HG03469 (cell line): ENCODE results near the gene CD58.
"Not testable (repeated sequence)": the region's sequence is repeated elsewhere in the genome, so short reads cannot be mapped to it uniquely, and the experiment has no call there.

Source experiments
- ATAC-seq: cut with Tn5 transposase; IDR thresholded peaks from one replicate; pipeline ENCODE4 v1.9.1; 2021; ENCODE audit warnings: mild to moderate bottlenecking, moderate library complexity, moderate number of reproducible peaks; ENCODE audit not compliant: unreplicated experiment

CD58 gene

DNA sequence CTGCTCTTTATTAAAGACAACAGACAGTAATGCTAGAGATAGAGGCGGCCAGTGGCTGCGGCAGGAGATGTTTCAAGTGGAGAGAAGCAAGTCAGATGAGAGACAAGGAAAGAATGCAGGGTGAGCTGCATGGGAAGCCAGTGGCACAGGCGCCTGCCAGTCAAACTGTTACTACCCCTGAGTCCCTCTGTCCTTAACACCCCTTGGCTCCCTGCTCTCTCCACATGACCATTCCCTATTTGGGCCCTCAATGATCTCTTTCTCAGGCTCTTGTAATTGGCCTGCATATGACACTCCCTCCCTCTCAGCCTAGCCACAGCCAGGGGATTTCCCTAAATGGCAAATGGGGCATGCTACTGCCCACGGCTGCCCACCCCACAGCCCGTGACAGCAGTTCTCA, 22.6 kb upstream of the CD58 start:
- not testable (repeated sequence) for ATAC-seq

DNA sequence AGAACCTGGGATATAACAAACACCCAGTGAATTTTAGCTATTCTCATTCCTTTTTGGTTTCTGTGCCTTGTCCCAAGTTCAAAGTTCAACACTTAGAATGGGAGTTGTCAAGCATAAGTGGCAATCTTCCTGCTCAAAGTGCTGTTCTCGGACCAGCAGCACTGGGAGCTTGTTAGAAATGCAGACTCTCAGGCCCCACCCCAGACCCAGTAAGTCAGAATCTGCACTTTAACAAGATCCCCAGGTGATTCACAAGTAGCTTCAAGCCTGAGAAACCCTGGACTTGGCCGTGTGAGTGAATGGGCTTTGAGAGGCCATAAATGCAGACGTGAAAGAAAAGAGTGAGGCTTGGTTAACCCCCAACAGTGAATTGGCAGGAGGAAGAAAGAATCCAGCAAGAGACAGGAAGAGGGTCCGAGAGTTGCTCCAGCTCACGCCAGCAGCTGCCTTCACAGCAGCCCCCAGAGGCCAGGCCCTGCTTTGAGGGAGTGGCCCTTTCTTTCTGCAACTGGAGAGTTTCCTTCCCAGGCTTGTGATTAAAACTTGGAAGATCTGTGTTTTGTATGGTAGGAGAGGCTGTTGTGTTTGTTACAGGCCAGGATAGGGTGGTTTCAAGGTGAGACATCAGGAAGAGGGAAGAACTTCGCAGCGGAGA, 21.3 kb upstream of the CD58 start:
- not testable (repeated sequence) for ATAC-seq

DNA sequence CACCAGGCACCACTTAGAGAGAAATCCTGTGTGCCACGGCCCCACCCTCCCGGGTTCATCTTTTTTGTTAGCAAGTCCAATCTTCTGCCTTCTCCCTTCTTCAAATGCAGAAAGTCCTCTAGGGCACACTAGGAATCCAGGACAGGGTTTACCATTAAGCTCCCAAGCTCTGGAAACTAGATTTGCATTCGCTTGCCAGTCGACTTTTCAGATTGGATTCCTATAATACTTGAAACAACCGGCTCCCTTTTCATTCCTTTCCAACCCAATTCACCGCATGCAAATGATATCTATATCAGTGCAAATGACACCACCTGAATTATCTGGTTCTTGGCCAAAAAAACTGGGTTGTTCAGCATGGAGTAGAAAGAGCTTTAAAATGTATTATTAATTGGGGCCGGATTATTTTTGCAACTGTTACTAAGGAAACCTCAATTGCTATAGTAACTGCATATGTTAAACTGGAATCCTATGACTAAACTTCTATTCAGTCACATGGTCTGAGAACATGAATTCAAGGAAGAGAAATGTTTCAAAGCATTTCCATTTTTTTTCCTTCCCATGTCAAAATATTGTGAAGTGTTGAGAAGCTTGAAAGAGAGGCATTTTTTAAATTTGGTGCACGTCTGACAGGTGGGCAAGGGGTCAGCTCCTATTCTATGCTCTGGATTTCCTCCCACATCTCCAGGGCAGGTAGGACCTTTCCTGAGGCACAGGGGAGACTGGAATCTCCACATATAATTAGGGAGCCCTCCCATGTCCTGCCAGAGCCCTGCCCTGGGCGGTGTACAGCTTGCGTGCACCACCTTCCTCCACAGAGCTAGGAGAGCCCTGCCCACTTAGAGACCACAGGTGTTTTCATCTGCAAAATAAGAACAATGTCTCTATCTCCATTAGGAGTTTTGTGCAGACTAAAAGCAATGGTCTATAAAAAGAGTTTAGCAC, 20.5 kb upstream of the CD58 start:
- not testable (repeated sequence) for ATAC-seq

DNA sequence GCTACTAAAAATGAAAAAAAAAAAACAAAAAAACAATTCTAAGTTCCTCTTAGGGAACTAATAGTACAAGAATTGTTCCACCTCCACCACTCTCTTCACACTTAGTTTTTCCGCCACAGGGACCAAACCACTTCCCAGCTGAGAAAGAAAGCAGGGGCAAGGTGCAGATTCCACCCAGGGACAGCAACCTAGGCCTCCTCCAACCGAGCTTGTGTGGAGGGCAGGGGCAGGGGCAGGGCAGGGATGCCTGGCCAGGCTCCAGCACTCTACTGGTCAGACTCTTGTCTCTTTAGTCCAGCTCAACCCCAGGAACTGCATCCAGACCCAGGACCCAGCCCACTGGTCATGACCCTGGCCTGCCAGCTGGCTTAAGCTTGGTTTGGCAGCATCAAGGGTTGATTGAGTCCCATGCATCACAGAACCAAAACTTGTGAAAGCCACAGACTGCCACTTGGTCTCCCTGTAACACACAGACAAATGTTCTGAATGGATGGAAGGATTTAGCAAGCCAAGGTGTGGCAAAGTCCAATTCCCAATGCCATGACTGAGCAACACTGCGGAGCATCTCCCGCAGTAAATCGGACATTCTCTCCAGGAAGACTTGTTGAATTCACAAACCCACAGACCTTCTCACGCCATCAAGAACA, 19.7 kb upstream of the CD58 start:
- not testable (repeated sequence) for ATAC-seq

DNA sequence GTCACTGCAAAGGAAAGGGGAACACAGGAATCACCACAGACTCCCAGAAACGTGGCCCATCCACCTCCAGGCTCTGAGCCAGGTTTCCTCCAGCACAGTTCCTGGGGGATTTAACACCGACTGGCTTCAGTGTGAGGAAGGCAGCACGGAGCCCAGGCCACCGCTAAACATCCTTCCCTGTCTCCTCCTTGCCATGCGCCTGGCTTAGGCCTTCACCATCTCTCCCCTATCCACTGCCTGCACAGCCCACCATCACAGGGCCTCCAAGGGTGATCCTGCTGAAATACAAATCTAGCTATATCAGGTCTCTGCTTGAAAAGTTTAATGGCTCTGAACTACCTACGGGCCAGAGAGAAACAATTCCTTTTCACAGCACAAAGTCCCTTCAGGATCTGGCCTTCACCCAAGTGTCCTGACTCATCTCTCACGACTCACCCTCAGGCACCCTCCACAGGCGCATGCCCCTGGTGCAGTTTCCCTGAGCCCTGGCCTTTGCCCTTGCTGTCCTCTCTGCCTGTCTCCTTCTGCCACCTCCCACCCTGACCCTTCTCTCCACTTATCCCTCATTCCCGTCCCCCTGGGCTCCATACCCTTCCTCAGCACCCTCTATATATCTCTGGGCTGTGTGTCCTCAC, 18.4 kb upstream of the CD58 start:
- ATAC-seq: not testable (repeated sequence)

DNA sequence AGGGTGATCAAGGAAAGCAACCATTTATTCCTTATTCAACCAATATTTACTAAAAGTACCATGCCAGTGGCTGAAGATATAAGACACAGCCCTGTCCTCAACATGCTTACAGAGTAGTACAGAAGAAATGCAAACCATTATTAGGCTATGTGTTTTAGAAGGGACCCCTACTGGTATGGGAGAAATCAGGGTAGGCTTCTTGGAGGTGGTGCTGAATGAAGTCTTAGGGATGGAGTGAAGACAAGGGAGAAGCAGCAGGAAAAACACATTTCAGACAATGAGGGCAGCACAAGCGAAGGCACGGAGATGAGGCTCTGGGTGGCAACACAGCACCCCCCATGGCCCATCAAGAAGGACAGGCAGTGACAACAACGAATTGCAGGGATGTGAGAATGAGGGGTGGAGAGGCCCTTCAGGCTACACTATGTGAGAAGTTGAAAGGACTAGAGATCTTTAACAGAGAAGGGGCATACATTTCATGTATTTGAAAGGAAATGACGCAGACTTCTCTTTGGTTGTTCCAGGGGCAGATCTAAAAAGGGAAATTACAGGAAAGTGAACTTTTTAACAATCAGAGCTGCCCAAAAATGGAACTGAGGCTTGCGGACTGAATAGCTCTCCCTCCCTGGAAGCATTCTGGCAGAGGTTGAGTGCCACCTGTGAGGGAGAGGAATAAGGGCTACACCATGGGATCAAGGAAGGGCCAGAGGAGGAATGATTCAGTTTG, 16.8 kb upstream of the CD58 start:
- ATAC-seq: no peak

DNA sequence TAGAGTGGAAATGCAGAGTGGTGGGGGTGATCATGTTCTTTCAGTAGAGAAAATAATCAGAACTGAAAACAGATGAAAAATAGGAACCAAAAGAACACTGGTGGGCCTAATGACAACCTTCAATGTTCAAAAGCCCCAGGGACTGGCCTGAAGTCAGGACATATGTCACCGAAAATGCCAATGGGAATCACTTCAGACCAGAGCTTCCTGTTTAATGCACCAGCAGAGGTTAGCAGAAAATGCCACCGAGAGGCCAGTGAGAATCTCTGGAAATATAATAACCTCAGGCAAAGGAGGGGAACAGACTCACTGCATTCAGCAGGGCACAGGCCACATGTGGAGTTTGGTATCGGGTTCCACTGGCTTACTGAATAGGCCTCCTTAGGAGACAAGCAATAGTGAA, 15.9 kb upstream of the CD58 start:
- no peak for ATAC-seq

DNA sequence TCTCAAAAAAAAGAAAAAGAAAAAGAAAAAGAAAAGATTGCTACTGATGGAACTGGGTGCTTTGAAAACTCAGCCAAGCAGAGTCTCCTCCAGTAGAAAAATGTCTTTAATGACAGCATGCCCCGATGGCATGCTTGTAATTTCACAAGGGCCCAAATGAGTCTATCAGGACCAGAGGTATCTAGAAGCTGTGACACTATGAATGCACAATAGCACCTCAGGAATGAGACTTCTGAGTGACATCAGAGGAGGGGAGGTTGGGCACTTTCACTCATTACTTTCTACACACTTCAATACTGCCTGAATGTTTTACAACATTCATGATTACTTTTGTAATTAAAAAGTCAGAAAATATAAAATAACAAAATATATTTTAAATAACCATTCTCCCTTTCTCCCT, 15.1 kb upstream of the CD58 start:
- ATAC-seq: no peak

DNA sequence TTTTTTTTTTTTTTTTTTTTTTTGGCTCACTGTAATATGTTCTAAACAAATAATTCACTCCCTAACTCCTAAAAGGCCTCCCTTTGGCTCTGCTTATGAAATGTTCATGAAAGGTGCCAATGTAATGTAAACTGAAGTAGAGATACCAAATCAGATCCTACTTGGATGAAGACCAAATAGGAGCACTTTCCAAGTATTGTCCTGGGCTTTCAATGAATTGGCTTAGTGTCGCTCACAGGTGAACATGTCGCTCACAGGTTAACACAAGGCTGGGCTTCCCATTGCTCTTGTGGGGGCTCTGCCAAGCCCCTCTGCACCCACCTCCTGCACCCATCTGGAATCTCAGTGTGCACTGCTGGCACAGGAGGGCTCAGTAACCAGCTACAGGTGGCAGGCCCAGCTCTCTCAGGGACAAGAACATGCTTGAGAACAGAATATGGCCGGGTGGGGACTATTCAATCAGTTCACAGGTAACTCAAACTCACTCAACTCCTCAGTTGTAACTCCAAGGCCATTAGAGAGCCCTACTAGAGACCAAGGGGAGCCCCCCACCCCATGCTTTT, 10.6 kb upstream of the CD58 start:
- no peak for ATAC-seq

DNA sequence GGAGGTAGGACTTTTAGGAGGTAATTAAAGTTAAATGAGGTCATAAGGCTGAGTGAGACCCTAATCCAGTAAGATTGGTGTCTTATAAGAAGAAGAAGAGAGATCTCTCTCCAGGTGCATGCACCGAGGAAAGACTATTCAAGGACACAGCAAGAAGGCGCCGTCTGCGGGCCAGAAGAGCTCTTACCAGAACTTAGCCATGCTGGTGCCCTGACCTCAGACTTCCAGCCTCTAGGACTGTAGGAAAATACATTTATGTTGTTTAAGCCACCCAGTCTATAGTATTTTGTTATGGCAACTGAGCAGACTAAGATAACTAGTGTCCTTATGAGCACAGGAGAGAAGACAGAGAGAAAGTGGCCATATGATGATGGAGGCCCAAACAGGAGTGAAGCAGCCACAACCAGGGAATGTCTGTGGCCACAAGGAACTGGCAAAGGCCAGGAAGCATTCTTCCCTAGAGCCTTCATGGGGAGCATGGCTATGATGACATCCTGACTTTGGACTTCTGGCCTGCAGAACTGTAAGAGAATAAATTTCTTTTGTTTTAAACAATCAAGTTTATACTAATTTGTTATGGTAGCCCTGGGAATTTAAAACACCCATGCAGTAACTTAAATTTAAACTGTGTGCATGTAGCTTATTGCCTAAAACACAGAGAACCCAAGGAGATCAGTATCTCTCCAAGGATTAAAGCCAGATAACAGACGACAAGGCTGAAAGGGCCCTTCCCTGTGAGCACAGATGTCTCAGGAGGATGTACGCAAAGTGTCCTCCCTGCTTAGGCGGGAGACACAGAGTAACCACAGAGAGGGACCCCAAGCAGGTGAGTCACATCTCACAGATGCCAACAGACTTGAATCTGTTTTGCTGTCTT, 9.9 kb upstream of the CD58 start:
- ATAC-seq: no peak

DNA sequence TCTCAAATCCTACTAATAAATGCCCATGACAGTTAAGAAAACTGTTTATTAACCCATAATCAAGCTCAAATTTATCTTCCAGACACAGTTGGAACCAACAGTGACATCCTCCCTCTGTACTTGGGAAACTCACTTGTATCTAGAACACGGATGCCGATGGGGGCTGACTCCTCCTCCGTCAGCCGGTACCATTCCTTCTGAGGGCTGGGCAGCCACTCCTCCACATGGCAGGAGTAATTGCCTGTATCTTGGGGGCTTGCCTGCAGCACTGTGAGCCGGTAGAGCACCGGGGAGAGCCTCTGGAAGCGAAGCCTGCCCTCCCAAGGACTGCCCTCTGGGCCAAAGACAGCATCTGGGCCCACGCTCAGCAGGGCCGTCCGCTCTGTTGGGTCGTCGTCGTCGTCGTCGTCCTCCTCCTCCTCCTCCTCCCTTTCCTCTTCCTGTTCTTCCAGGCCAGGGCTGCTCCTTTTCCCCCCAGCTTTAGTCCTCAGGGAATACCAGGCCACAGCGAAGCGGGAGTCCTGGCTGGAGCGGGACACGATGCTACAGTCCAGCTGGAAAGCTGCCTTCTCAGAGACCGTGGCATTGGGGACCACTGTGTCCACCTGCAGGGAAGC, 8.5 kb upstream of the CD58 start:
- no peak for ATAC-seq

DNA sequence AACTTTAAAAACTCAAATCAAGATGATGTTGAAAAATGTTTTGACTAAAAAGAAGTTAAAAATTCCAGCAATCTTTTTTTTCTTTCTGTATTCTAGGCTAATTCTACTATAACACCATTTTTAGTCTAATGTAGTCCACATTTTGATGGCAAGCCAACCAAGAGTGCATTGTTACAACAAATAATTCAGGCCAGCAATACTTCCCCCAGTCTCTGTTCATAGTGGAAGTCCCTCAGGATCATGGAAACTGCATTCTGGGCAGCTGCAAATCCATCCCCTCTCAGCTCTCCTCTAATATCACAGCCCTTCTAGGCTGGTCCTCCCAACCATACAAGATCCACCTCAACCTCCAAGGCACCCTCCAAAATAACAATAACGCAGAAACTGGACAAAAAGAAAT, 7.8 kb upstream of the CD58 start:
- no peak for ATAC-seq

DNA sequence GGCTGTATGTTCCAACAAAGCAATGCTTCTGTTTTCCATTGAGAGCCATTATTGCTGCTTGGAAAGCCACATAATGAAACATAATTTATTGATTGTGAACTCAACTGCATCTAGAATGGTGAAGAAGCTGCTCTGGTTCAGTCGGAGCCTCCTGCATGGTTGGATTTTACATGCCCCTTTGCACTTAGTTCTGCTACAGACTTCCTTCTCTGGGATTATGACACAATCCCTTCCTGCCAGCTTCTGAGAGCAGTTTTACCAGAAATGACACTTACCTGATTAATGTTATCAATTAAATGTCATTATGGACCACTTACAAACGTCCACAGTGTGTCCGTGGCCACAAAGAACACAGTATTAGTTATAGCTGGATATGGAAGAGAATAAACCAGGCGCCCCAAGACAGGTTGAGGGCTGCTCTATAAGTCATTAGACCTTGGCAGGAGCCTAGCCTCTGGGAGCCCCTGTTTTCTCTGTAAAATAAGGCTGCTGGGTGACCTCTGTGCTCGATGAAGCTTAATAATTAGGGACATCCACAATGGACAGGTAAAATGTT, 7.0 kb upstream of the CD58 start:
- no peak for ATAC-seq

DNA sequence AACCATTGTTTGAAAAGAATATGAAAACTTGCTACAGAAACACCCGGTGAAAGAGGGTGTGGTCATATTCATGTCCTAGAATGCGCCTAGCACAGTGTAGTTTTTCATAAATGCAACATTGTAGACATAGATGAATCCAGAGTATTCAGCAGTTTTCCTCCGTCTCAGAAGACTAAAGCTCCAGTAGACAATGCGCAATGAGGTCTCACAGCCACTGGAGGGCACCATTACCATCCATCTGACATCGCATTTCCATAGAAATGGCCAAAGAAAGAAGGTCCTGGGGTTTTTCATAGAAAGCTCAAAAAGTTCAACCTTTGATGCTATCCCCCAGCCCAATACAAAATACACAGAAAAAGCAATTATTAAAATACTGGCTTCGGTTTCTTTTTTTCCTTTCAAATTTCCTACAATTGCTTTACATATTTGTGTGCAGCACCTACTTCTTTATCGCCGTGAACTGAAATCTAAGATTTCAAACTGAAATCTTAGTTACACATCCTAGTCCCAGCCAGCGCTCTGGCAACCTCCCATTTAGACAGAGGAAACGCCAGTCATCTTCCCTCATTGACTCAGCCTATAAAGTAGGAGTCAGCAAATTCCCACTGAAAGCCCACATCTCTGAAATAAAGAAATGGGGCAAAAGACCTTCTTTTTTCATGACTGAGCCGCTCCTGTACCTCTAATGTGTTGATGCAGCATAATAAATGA, 3.9 kb upstream of the CD58 start:
- ATAC-seq: no peak

DNA sequence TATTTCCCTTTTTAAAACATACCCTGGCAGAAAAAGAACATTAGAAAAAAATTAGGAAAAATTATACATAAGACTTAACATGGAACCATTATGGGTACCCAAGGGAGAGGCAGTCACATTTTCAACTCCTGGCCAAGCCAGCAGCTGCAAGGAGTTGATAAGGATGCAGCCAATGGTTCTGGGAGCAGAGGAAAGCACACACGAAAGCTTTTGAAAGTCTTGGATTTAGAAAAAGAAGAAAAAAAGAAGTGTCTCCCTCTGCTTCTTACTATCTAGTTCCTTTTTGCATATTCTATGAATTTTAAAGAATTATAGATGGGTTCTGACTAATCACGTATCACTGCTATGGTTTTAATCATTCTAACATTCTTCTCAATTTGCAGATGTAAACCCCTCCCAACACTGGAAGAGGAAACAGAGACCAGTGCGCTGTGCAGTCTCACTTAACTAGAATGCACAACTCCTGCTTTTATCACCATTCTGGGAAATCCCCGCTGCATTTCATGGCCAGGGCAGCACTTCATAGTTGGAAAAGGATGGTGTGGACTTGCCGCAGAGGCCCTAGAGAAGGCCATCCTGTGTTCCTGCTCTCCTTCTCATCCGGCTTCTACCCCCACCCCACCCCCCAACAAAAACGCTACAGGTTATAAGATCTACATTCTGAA, 2.7 kb upstream of the CD58 start:
- no peak for ATAC-seq

DNA sequence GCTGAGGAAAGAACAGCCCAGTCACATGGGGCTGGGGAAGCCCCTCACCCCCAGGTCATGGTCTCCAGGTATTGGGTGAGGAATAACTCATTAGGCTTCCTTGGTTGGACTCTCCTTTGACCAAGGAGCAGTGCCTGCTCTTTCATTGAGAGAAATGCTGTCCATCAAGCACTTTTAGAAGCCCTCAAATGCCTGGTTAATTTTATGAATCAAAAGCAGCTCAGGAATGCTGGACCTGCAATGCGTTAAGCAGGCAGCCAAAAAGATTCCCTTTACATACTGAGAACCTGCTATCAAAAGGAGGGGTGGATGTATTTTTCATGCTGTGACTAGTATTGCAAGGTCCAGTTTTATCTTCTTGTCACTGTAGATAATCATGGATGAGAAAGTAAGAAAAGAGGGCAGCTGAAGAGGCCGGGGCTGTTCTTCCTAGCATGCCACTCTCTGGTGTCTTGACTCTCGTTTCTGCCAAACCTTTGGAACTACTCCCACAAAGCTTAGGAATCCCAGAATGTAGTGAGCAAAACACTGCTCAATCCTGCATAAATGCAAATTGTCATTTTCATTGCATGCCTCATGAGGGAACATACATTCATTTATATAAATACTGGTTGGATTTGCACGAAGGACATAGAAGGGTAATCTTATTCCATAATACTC, 2.1 kb upstream of the CD58 start:
- ATAC-seq: no peak

DNA sequence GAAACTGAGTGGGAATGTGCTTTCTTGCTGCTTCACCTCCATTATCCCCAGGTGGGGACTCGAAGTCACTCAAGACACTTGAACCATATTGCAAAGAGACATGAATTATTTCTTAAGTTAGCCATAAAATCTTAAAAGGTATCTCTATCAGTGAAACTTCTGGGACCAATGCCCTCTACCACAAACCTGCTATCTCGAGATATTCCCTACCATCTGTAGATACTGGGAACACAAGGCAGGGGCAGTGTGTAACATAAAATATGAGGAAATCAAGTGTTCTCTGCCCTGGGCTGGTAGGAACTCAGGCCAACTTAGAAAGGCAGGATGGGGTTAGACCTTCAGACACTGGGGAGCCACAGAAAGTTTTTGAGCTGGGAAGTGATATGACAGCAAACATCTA, 1.3 kb upstream of the CD58 start:
- ATAC-seq: no peak
